ENCODE data around the gene CNP. TPM values are rescaled to one million over a fixed set of nuclear protein-coding genes. Genes with fewer than 3 reads are reported as not detected.
A peak's percentile ranks its signal among the peaks of the same experiment; 100 is the strongest.

The CNP gene
- total RNA-seq, 2 donors from 2014 or later, result 44.7 to 49.4 TPM

GRCh38 chr17:41998497-41998896 lies 31.9 kb downstream of the CNP start:
- no peak overlapping the region for H3K4me3 ChIP-seq
- intact Hi-C loops (cut with DNase I), result no loop called here
- peaks cover 16% of the 10 kb centered on the region for H3K36me3 ChIP-seq
- no peak for DNase-seq
- no peak for TF ChIP-seq CTCF (IDR thresholded peaks at IDR 0.05)
- no peaks in the 10 kb centered on the region for H3K27me3 ChIP-seq
- no peaks in the 10 kb centered on the region for H3K9me3 ChIP-seq
- no peak overlapping the region for H3K27ac ChIP-seq
- peaks cover 10% of the 10 kb centered on the region for H3K4me1 ChIP-seq
- H3K9ac ChIP-seq (ENCODE audit: low read depth in 2 of 2, low read length in 2 of 2), result no peak overlapping the region

GRCh38 chr17:42000413-42001133 lies 34.0 kb downstream of the CNP start:
- Histone ChIP-seq H3K4me1 (peaks cover 11% of the 10 kb centered on the region), H3K27me3 (no peaks in the 10 kb centered on the region), H3K9me3 (no peaks in the 10 kb centered on the region), H3K4me3 (no peak overlapping the region), H3K9ac (ENCODE audit: low read depth in 2 of 2, low read length in 2 of 2) (peak overlapping the region in 1 of 2 donors; percentile 7), H3K36me3 (peaks cover 14% of the 10 kb centered on the region), H3K27ac (peak overlapping the region; percentile 63)
- no peak for TF ChIP-seq CTCF (IDR thresholded peaks at IDR 0.05)
- intact Hi-C loops (cut with DNase I), result no loop called here
- DNase-seq, result no peak

- TF ChIP-seq CTCF (IDR thresholded peaks at IDR 0.05), result no peak
- Histone ChIP-seq H3K27me3 (no peaks in the 10 kb centered on the region), H3K27ac (no peak overlapping the region), H3K9me3 (no peaks in the 10 kb centered on the region), H3K36me3 (peaks cover 7% of the 10 kb centered on the region), H3K4me3 (no peak overlapping the region), H3K4me1 (peaks cover 11% of the 10 kb centered on the region), H3K9ac (ENCODE audit: low read depth in 2 of 2, low read length in 2 of 2) (no peak overlapping the region)
- intact Hi-C loops (cut with DNase I), result no loop called here
- DNase-seq, result no peak
Observed at GRCh38 chr17:42001729-42002128, 35.1 kb downstream of the CNP start.

- intact Hi-C loops (cut with DNase I), result no loop called here
- Histone ChIP-seq H3K27ac (no peak overlapping the region), H3K4me3 (no peak overlapping the region), H3K36me3 (peaks cover 5% of the 10 kb centered on the region), H3K9me3 (no peaks in the 10 kb centered on the region), H3K9ac (ENCODE audit: low read depth in 2 of 2, low read length in 2 of 2) (no peak overlapping the region), H3K27me3 (no peaks in the 10 kb centered on the region), H3K4me1 (peaks cover 11% of the 10 kb centered on the region)
- TF ChIP-seq CTCF (IDR thresholded peaks at IDR 0.05), result no peak
- DNase-seq, result no peak
Observed at GRCh38 chr17:42002175-42002791, 35.7 kb downstream of the CNP start.

- intact Hi-C loops (cut with DNase I), result no loop called here
- no peak overlapping the region for H3K9ac ChIP-seq (ENCODE audit: low read depth in 2 of 2, low read length in 2 of 2)
- H3K9me3 ChIP-seq, result no peaks in the 10 kb centered on the region
- H3K27ac ChIP-seq, result peak overlapping the region; percentile 9
- H3K27me3 ChIP-seq, result no peaks in the 10 kb centered on the region
- no peaks in the 10 kb centered on the region for H3K36me3 ChIP-seq
- TF ChIP-seq CTCF (IDR thresholded peaks at IDR 0.05), result no peak
- DNase-seq, result no peak
- peaks cover 11% of the 10 kb centered on the region for H3K4me1 ChIP-seq
- no peak overlapping the region for H3K4me3 ChIP-seq
Observed at GRCh38 chr17:42002792-42003301, 36.3 kb downstream of the CNP start.
